Activated CD4-positive, alpha-beta T cell treated with anti-CD3 and anti-CD28 coated beads, Interleukin-10, Interleukin-2, amounts not matched to agents 100 ng/mL and 50 ng/mL, durations not matched to agents 16 hours and 8 hours (primary cell): ENCODE measurements around the gene FANCC.

ENCODE experiments used
- DNase-seq: peaks from one replicate; pipeline ENCODE4 v3.0.0-alpha.2; 2020

The FANCC gene

GRCh38 chr9:95116002-95116807 is 201.3 kb downstream of the FANCC start:
- no peak for DNase-seq

GRCh38 chr9:95115104-95115503 is 202.4 kb downstream of the FANCC start:
- DNase-seq: no peak

GRCh38 chr9:95112436-95113280 is 204.9 kb downstream of the FANCC start:
- no peak for DNase-seq

- DNase-seq: no peak
These were observed 205.8 kb downstream of the FANCC start for GRCh38 chr9:95111716-95112115.

- DNase-seq: no peak
These were observed 206.5 kb downstream of the FANCC start for GRCh38 chr9:95110921-95111525.

GRCh38 chr9:95109456-95109855 is 208.1 kb downstream of the FANCC start:
- DNase-seq: no peak

GRCh38 chr9:95108777-95109176 is 208.7 kb downstream of the FANCC start:
- no peak for DNase-seq

GRCh38 chr9:95107976-95108375 is 209.5 kb downstream of the FANCC start:
- no peak for DNase-seq

GRCh38 chr9:95107001-95107749 is 210.3 kb downstream of the FANCC start:
- DNase-seq: no peak

- no peak for DNase-seq
These were observed 211.8 kb downstream of the FANCC start for GRCh38 chr9:95105519-95106287.

- no peak for DNase-seq
These were observed 212.5 kb downstream of the FANCC start for GRCh38 chr9:95104980-95105379.

- DNase-seq: no peak
These were observed 212.9 kb downstream of the FANCC start for GRCh38 chr9:95104581-95104960.

- DNase-seq: no peak
These were observed 213.5 kb downstream of the FANCC start for GRCh38 chr9:95103871-95104580.

- no peak for DNase-seq
These were observed 214.2 kb downstream of the FANCC start for GRCh38 chr9:95103281-95103771.

GRCh38 chr9:95102572-95102971 is 214.9 kb downstream of the FANCC start:
- DNase-seq: no peak

GRCh38 chr9:95102001-95102433 is 215.5 kb downstream of the FANCC start:
- DNase-seq: no peak

GRCh38 chr9:95101326-95101725 is 216.2 kb downstream of the FANCC start:
- no peak for DNase-seq

- DNase-seq: no peak
These were observed 217.4 kb downstream of the FANCC start for GRCh38 chr9:95100071-95100627.

GRCh38 chr9:95099321-95100070 is 218.0 kb downstream of the FANCC start:
- DNase-seq: no peak

GRCh38 chr9:95098391-95098921 is 219.1 kb downstream of the FANCC start:
- no peak for DNase-seq
